GM19240 (cell line): ENCODE data around the gene RBKS.
A peak's percentile ranks its signal among the peaks of the same experiment; 100 is the strongest.

Source experiments
- DNase-seq: peaks from one replicate; pipeline ENCODE4 v3.0.0; 2011; ENCODE audit warnings: low spot score; ENCODE audit not compliant: insufficient read length

Gene RBKS

GRCh38 chr2:27799646-27800010 is 90.6 kb downstream of the RBKS start:
- no peak for DNase-seq

GRCh38 chr2:27798948-27799645 is 91.1 kb downstream of the RBKS start:
- no peak for DNase-seq

GRCh38 chr2:27798486-27798885 is 91.7 kb downstream of the RBKS start:
- no peak for DNase-seq

DNA sequence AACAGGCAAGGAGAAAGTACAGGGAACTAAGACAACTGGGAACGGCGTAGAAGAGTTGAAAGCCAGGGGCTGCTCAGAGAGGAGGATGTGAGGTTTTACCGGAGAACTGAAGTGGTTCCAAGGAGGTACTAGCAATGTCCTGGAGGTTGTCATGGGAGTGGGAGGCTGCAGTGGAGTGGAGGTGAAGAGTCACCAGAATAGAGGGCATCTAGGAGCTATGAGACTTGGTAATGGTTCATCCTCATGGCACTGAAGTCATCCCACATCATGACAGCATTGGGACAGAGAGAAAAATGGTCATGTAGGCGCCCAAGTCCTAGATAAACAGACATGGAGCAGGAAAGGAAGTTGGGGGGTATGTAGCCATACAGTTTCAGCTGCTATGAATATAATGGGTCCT is 92.3 kb downstream of the RBKS start:
- no peak for DNase-seq

DNA sequence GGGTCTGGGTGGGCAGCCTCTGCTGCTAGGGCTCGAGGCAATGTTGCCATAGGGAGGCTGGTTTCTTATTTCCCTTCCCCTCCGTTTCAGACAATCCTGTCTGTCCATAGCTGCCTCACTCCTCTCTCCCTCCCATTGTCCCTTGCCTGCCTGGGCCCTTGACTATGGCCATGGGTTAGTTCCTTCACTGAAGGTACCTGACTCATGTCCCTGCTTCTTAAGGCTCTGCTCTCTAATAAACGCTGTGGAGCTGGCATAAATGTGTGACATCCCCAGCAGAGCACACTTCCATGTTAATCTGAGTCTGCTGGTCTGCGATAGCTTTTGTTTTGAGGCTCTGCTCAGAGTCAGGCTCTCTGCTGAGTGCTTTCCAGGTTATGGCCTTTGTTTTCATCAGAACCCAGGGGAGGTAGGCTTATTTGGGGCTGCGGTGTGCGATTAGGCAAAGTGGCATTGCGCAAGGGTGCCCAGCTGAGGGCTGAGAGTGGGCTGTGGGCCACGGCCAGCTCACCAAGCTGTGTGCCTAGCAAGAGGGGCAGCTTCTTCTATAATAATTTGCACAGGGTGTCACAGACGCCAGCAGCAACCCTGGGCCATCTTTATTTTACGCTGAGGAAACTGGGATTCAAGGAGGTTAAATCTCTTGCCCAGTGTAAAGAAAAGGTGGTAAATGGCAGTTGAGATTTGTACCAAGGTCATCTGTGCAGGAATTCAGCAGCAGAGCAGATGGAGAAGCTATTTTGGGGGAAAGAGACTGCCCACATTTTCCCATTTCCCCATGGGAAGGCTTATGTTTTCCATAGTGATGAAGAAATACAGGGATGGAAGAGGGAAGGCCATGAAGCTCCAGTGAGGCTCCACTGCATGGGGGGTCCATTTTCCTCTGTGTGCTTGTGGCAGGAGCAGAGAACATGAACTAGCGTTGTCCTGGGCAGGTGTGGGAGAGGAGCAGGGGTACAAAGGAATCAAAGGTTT is 93.1 kb downstream of the RBKS start:
- no peak for DNase-seq

DNA sequence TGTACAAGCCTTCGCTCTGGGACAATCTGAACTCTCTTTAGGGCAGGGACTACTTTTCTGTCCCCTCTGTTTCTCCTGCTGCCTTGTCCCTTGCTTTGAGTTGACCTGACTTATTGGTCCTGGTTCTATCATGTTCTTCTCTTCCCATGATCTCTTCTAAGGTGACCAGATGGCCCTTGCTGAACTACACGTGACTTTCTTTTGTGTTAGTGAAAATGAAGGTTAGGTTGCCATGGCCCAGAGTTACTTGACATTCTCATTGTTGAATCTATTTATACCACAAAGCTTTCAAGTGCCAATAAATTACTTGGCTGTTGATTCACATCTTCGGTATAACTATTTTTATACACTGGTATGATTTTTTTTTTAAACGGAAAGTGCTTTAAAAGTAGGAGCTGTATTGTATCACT is 94.3 kb downstream of the RBKS start:
- no peak for DNase-seq

- DNase-seq: no peak
These were observed 94.9 kb downstream of the RBKS start for GRCh38 chr2:27795093-27795834.

DNA sequence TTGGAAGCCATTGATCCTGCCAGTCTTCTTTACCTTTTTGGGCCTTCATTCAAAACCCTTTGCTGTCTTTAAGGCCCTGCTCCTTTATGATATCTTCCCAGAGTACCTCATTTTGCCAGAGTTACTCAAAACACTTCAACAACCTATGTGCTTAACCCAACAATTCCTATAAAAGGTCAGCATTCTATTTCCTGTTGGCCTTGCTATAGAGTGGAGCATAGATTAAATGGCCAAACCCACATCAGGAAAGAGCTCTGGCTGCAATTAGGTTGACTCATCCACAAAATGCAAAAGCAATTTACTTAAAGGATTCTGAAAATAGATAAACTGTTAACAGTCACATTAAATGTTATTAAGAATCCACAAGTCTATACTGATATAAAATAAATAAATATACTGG is 97.4 kb downstream of the RBKS start:
- no peak for DNase-seq

DNA sequence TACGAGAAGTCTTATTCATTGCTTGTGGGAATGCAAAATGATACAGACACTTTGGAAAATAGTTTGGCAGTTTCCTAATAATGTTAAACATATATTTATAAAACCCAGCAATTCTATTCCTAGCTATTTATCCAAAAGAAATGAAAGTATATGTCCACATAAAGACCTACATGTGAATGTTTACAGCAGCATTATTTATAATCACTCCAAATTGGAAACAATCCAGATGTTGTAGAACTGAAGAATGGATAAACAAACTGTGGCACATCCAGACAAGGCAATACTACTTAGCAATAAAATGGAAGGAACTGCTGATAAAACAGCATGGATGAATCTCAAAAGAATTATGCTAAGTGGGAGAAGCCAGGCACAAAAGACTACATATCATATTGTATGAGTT is 99.4 kb downstream of the RBKS start:
- no peak for DNase-seq

GRCh38 chr2:27782701-27783100 is 107.5 kb downstream of the RBKS start:
- DNase-seq: no peak

GRCh38 chr2:27781496-27781895 is 108.7 kb downstream of the RBKS start:
- DNase-seq: no peak

- DNase-seq: no peak
These were observed 110.7 kb downstream of the RBKS start for GRCh38 chr2:27779417-27780055.

DNA sequence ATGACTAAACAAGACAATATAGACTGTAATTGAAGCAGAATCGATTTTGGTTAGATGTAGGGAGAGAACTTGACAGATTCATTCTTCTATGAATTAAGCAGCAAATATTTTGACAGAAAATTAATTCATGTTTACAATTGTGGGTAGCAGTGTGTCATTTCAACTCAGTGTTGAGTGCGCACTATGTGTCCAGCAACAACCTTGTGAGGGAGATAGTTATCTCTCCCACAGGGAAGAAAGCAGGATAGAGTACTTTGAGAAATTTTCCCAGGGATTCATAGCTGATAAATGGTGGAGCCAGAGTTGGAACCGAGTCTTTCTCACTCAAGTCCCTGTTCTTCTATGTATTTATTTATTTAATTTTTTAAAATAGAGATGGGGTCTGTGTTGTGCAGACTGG is 113.5 kb downstream of the RBKS start:
- DNase-seq: no peak

DNA sequence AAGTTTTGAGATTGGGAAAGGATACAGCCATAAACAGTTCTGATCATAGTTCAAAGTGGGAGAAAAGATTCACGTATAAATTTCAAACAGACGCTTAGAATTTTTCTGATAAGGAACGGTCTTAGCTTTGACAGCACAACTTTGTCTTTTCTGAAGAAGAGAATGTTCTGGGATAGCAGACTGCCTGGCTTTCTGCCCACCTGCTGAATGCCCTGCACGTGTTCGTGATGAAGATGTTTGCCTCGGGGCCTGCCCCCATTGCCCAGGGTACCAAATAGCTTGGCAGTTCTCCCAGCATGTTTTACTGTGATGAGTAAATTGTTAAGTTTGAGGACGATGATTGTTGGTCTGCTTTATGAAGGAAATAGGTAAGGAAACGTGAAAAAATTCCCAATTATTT is 114.1 kb downstream of the RBKS start:
- DNase-seq: no peak

- DNase-seq: no peak
These were observed 116.2 kb downstream of the RBKS start for GRCh38 chr2:27773959-27774358.

DNA sequence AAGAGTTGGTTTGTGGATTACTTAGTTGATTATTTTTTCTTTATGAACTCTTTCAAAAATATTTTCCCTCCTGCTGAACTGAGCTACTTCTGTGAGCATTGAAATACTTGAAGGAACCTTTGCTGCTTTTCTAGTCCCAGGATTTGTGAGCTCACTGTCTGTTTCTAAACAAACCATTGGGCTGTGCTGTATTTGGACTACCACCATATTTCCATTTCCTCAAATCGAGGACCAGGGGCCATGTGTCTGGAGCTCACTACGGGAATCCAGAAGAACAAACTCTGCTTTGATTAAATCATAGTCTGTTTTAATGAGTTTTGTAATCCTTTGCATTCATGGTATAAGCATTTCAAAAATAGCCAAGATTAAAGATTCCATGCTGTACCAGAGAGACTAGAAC is 117.4 kb downstream of the RBKS start:
- no peak for DNase-seq

- DNase-seq: peak; percentile 96
These were observed 118.4 kb downstream of the RBKS start, which contains the start of gene MRPL33 for GRCh38 chr2:27771548-27772335. MRPL33 (plus strand) TSS chr2:27771719; CDS start chr2:27771778, 59 bp downstream.

DNA sequence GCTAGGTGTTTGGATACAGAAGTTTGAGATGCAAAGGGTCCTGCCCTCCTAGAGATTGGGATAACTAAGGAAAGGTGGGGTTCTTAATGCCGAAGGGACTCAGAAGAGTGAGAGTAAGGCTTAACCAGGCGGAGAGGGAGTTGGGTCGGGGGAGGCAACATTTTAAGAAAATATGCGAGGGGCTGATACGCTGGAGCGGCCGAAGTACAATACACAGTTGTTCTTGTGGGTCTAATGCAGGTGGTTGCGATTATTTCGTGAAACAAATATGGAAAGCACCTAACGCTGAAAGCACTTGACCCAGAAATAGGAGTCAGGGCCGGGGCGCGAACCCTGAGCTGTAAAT is 119.0 kb downstream of the RBKS start:
- DNase-seq: no peak

- no peak for DNase-seq
These were observed 123.9 kb downstream of the RBKS start for GRCh38 chr2:27766287-27766661.

- DNase-seq: no peak
These were observed 124.4 kb downstream of the RBKS start for GRCh38 chr2:27765621-27766286.
